Measurements from ENCODE around the gene MATCAP1. TPM values are rescaled to one million over a fixed set of nuclear protein-coding genes. Genes with fewer than 3 reads are reported as not detected.

MATCAP1 gene
- total and polyA plus RNA-seq, 2 donors from 2014 or later: 15.5 to 38.8 TPM

DNA sequence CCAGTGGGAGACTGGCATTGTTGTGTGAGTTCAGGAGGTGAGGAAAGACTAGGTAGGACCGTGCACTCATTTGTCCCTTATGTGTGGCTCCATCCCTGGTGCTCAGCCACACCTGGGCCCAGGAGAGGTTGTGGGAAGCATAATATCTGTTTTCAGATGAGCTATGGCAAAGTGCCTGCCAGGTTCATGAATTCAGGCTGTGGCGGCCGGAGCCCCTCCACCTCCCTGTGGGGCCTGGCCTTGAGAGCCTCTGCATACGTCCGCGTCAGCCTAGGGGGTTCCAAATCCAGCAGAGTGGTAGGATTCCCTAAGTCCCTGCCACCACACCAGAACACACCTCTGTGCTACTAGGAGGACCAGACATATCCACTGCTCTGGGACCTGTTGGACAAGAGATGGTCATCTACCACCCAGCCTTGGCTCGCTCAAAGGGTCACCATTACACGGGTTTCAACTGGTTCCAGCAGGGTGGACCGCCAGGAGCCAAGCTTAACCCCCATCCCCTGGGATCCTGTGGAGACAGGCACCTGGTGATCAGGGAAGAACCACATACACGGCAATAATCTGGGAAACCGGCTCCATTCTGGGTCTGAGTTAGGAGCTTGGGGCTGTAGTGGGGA is 35.0 kb downstream of the MATCAP1 start:
- peak in 1 of 5 donors; percentile 53 for DNase-seq
- intact Hi-C loops (cut with DNase I): no loop called here

DNA sequence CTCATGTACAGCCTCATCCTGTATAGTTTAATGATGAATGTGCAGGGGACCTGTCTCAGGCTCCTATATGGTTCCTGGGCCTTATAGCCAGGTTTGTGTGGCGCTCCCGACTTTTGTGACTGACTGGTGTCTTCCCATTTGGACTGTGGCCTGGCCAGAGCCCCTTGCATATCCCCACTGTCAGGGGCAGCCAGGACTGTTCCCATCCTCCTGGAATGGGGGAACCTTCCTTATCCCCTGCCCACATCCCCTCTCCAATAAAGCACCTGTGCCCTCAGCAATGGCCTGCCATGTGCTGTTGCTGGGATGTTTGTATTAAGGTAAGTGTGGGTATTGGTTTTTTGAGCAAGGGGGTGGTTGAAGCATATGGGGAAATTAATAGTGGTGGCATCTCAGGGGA is 35.5 kb downstream of the MATCAP1 start:
- no peak overlapping the region for H3K4me3 ChIP-seq (ENCODE audit: low read length in 3 of 3)
- H3K36me3 ChIP-seq (ENCODE audit: control insufficient read depth in 2 of 3, insufficient read depth in 3 of 3, low read length in 3 of 3): peaks cover 5 to 34% (median 21%) of the 10 kb centered on the region in 3 donors
- DNase-seq (peak in 1 of 5 donors; percentile 20), FAIRE-seq (no peak)
- intact Hi-C loops (cut with DNase I): no loop called here
- TF ChIP-seq CTCF (IDR thresholded peaks at IDR 0.05; ENCODE audit: borderline replicate concordance, extremely low read depth, insufficient read depth): no peak
- peaks cover 0 to 14% (median 0%) of the 10 kb centered on the region in 3 donors for H3K4me1 ChIP-seq (ENCODE audit: control insufficient read depth in 2 of 3, insufficient read depth in 2 of 3, low read depth in 1 of 3, low read length in 3 of 3)
- no peak overlapping the region for H3K9ac ChIP-seq (ENCODE audit: low read length in 3 of 3)
- H3K9me3 ChIP-seq (ENCODE audit: control insufficient read depth in 2 of 3, insufficient read depth in 1 of 3, low read length in 3 of 3): no peaks in the 10 kb centered on the region
- no peaks in the 10 kb centered on the region for H3K27me3 ChIP-seq (ENCODE audit: control insufficient read depth, insufficient read depth, low read length)
- no peak overlapping the region for H3K27ac ChIP-seq (ENCODE audit: low read depth in 2 of 2, low read length in 2 of 2)

More for the DNA sequence above, 35.0 kb downstream of the MATCAP1 start:
- no peak for TF ChIP-seq CTCF (IDR thresholded peaks at IDR 0.05; ENCODE audit: borderline replicate concordance, extremely low read depth, insufficient read depth)
- H3K9ac ChIP-seq (ENCODE audit: low read length in 3 of 3): no peak overlapping the region
- H3K9me3 ChIP-seq (ENCODE audit: control insufficient read depth in 2 of 3, insufficient read depth in 1 of 3, low read length in 3 of 3): no peaks in the 10 kb centered on the region
- H3K4me3 ChIP-seq (ENCODE audit: low read length in 3 of 3): no peak overlapping the region
- no peaks in the 10 kb centered on the region for H3K27me3 ChIP-seq (ENCODE audit: control insufficient read depth, insufficient read depth, low read length)
- H3K4me1 ChIP-seq (ENCODE audit: control insufficient read depth in 2 of 3, insufficient read depth in 2 of 3, low read depth in 1 of 3, low read length in 3 of 3): peaks cover 0 to 14% (median 0%) of the 10 kb centered on the region in 3 donors
- H3K36me3 ChIP-seq (ENCODE audit: control insufficient read depth in 2 of 3, insufficient read depth in 3 of 3, low read length in 3 of 3): peaks cover 5 to 34% (median 21%) of the 10 kb centered on the region in 3 donors
- no peak for FAIRE-seq
- no peak overlapping the region for H3K27ac ChIP-seq (ENCODE audit: low read depth in 2 of 2, low read length in 2 of 2)

GRCh38 chr16:67147437-67148140 is 36.2 kb downstream of the MATCAP1 start:
- FAIRE-seq: no peak
- intact Hi-C loops (cut with DNase I): no loop called here
- DNase-seq: peak in 1 of 5 donors; percentile 41
- H3K4me1 ChIP-seq (ENCODE audit: control insufficient read depth in 2 of 3, insufficient read depth in 2 of 3, low read depth in 1 of 3, low read length in 3 of 3): peaks cover 0 to 14% (median 0%) of the 10 kb centered on the region in 3 donors
- peaks cover 5 to 38% (median 25%) of the 10 kb centered on the region in 3 donors for H3K36me3 ChIP-seq (ENCODE audit: control insufficient read depth in 2 of 3, insufficient read depth in 3 of 3, low read length in 3 of 3)
- no peak overlapping the region for H3K27ac ChIP-seq (ENCODE audit: low read depth in 2 of 2, low read length in 2 of 2)
- H3K27me3 ChIP-seq (ENCODE audit: control insufficient read depth, insufficient read depth, low read length): no peaks in the 10 kb centered on the region
- no peaks in the 10 kb centered on the region for H3K9me3 ChIP-seq (ENCODE audit: control insufficient read depth in 2 of 3, insufficient read depth in 1 of 3, low read length in 3 of 3)
- no peak overlapping the region for H3K9ac ChIP-seq (ENCODE audit: low read length in 3 of 3)
- no peak overlapping the region for H3K4me3 ChIP-seq (ENCODE audit: low read length in 3 of 3)
- no peak for TF ChIP-seq CTCF (IDR thresholded peaks at IDR 0.05; ENCODE audit: borderline replicate concordance, extremely low read depth, insufficient read depth)
